ENCODE data around the gene SIX5. TPM values are rescaled to one million over a fixed set of nuclear protein-coding genes. Genes with fewer than 3 reads are reported as not detected.
A peak's percentile ranks its signal among the peaks of the same experiment; 100 is the strongest.

Gene SIX5
- total and polyA plus RNA-seq, 9 of the 15 experiments (the other 6 are each of a cell fraction or from before 2014, with no cell fraction given) = 1.4 to 17.2 (median 7.4) TPM; not detected in 2

- TF ChIP-seq ZNF407 (IDR thresholded peaks at IDR 0.05; ENCODE audit: low read depth) = no peak
- no peak for TF ChIP-seq GATAD2A (IDR thresholded peaks at IDR 0.05)
- TF ChIP-seq ZNF197 (CRISPR knock-in tag; IDR thresholded peaks at IDR 0.05; ENCODE audit: low read depth) = no peak
- no peak for TF ChIP-seq HNRNPLL (IDR thresholded peaks at IDR 0.05; ENCODE audit: low read depth, low read length, poor library complexity, severe bottlenecking)
- TF ChIP-seq PTRF (tag; IDR thresholded peaks at IDR 0.05) = no peak
- no peak for TF ChIP-seq MIER1 (IDR thresholded peaks at IDR 0.05; ENCODE audit: low read depth)
- TF ChIP-seq ZNF830 (CRISPR knock-in tag; IDR thresholded peaks at IDR 0.05) = no peak
- 0 out of 2 replicates have a peak, but pooled peaks have one; percentile 26 for TF ChIP-seq MECOM (CRISPR knock-in tag; IDR thresholded peaks at IDR 0.05)
- TF ChIP-seq ATF1 (CRISPR knock-in tag; IDR thresholded peaks at IDR 0.05) = no peak
- no peak for TF ChIP-seq ATF1 (tag; IDR thresholded peaks at IDR 0.05)
- TF ChIP-seq E2F5 (CRISPR knock-in tag; IDR thresholded peaks at IDR 0.05) = no peak
- TF ChIP-seq BRD4 (IDR thresholded peaks at IDR 0.05) = no peak
- no peak; the same call in 1 of the 2 replicates for TF ChIP-seq TEAD2 (tag; IDR thresholded peaks at IDR 0.05)
- no peak for TF ChIP-seq TCFL5 (CRISPR knock-in tag; conservative IDR thresholded peaks at IDR 0.05)
- TF ChIP-seq KDM2B (CRISPR knock-in tag; IDR thresholded peaks at IDR 0.05) = no peak
- TF ChIP-seq E2F4 (CRISPR knock-in tag; IDR thresholded peaks at IDR 0.05; ENCODE audit: low read depth) = no peak
- TF ChIP-seq JUNB (CRISPR knock-in tag; conservative IDR thresholded peaks at IDR 0.05) = no peak
- no peak for TF ChIP-seq MTA3 (IDR thresholded peaks at IDR 0.05; ENCODE audit: borderline replicate concordance)
- TF ChIP-seq ETV6 (IDR thresholded peaks at IDR 0.05; ENCODE audit: borderline replicate concordance in 1 of 2, low read depth in 2 of 2, low read length in 1 of 2) = no peak
- no peak for TF ChIP-seq ETV6 (CRISPR knock-in tag; IDR thresholded peaks at IDR 0.05; ENCODE audit: borderline replicate concordance)
These were observed 52.5 kb downstream of the SIX5 start (continued) for GRCh38 chr19:45716359-45717130.
